ENCODE results near the gene OR52D1. TPM values are rescaled to one million over a fixed set of nuclear protein-coding genes. Genes with fewer than 3 reads are reported as not detected.

Gene OR52D1
- total and polyA plus RNA-seq, 2 of the 8 experiments (the other 6 are each of a cell fraction or from before 2014, with no cell fraction given): not detected

- Histone ChIP-seq H2BK5ac (ENCODE audit: low read depth, low read length) (no peak overlapping the region), H3K9ac (replicated peaks in 1 of 4; ENCODE audit: extremely low read depth in 1 of 4, low read depth in 3 of 4, low read length in 3 of 4) (no peak overlapping the region), H3K4me2 (ENCODE audit: insufficient read depth in 1 of 2, low read depth in 2 of 2, low read length in 2 of 2) (no peak overlapping the region), H3K4ac (replicated peaks; ENCODE audit: insufficient read length, low read depth, low read length) (no peak overlapping the region), H3K23me2 (ENCODE audit: low read depth, low read length) (no peaks in the 10 kb centered on the region; the same call in 1 of the 2 replicates), H2AFZ (ENCODE audit: low read length) (no peak overlapping the region), H4K5ac (ENCODE audit: insufficient read length, low read depth, low read length) (no peak overlapping the region), H2BK15ac (ENCODE audit: low read length) (no peak overlapping the region), H3K9me3 (ENCODE audit: insufficient read depth in 2 of 2, low read depth in 1 of 2, low read length in 1 of 2) (no peaks in the 10 kb centered on the region), H4K8ac (ENCODE audit: extremely low read depth, insufficient read depth, low read length) (no peak overlapping the region), H3K36me3 (ENCODE audit: control insufficient read depth in 2 of 4, insufficient read depth in 4 of 4, low read length in 3 of 4) (no peaks in the 10 kb centered on the region), H4K91ac (replicated peaks; ENCODE audit: insufficient read length, low read length) (no peak overlapping the region), H3K79me2 (ENCODE audit: control insufficient read depth in 1 of 2, insufficient read depth in 2 of 2, low read length in 2 of 2) (no peaks in the 10 kb centered on the region), H3K14ac (ENCODE audit: insufficient read length) (no peak overlapping the region), H3K27me3 (replicated peaks in 1 of 4; ENCODE audit: control insufficient read depth in 3 of 4, extremely low read depth in 1 of 4, insufficient read depth in 3 of 4, low read length in 3 of 4) (no peaks in the 10 kb centered on the region), H3K23ac (ENCODE audit: insufficient read length) (no peak overlapping the region), H2BK20ac (ENCODE audit: low read length) (no peak overlapping the region), H3K27ac (ENCODE audit: low read depth, low read length) (no peak overlapping the region), H2AK5ac (ENCODE audit: low read depth, low read length) (no peak overlapping the region), H2BK120ac (replicated peaks; ENCODE audit: low read depth, low read length) (no peak overlapping the region), H3K18ac (ENCODE audit: extremely low read depth, low read length) (no peak overlapping the region), H3K79me1 (ENCODE audit: low read depth, low read length) (no peaks in the 10 kb centered on the region), H3K56ac (replicated peaks; ENCODE audit: insufficient read length, low read depth, low read length) (no peak overlapping the region), H2BK12ac (ENCODE audit: low read depth, low read length) (no peak overlapping the region), H3K4me3 (ENCODE audit: extremely low read depth in 1 of 4, insufficient read depth in 2 of 4, low read depth in 3 of 4, low read length in 4 of 4) (no peak overlapping the region), H4K20me1 (replicated peaks in 1 of 2; ENCODE audit: control insufficient read depth in 1 of 2, insufficient read depth in 2 of 2, low read length in 2 of 2) (no peaks in the 10 kb centered on the region), H3K4me1 (replicated peaks in 1 of 4; ENCODE audit: control insufficient read depth in 3 of 4, insufficient read depth in 4 of 4, low read length in 3 of 4) (no peaks in the 10 kb centered on the region)
- no peak for DNase-seq (ENCODE audit: low read depth in 1 of 2, low spot score in 2 of 2)
- ChIA-PET POLR2A (ENCODE audit: partially characterized antibody) (no interaction called here), CTCF (ENCODE audit: partially characterized antibody) (interaction anchor here (1.1 kb wide), 1 partner anchor 9 kb away, joined by 3 read pairs; no protein-coding TSS in a partner anchor)
- WGBS, 2 experiments (ENCODE audit: extremely low coverage in 1 of 2, insufficient coverage in 1 of 2, insufficient read length in 1 of 2, insufficient replicate concordance in 2 of 2, low coverage in 1 of 2, low lambda C conversion rate in 2 of 2, missing lambda C conversion rate in 1 of 2): 55 to 100% methylated on average over 1 to 2 of the region's 2 CpGs
- FAIRE-seq: no peak
- TF ChIP-seq SAP30 (IDR thresholded peaks at IDR 0.05; ENCODE audit: insufficient read depth, insufficient replicate concordance, low read length) (no peak), ASH2L (IDR thresholded peaks at IDR 0.05; ENCODE audit: low read length) (no peak), HDAC6 (IDR thresholded peaks at IDR 0.05; ENCODE audit: low read depth, low read length) (no peak), CBX5 (IDR thresholded peaks at IDR 0.05; ENCODE audit: low read depth, low read length) (no peak), E2F6 (IDR thresholded peaks at IDR 0.05) (no peak)
These were observed 44.6 kb upstream of the OR52D1 start for GRCh38 chr11:5443835-5444393.
